HEK293 (cell line): ENCODE measurements around the gene FBL.
"Not testable (repeated sequence)": the region's sequence is repeated elsewhere in the genome, so short reads cannot be mapped to it uniquely, and the experiment has no call there.

Experiments
- ELK4 ChIP-seq: IDR thresholded peaks from 2 replicates; pipeline ENCODE4 v1.6.1; 2011; ENCODE audit warnings: mild to moderate bottlenecking, low read depth, low read length, borderline replicate concordance
- MYNN ChIP-seq: fragments of 450-650 bp; formaldehyde crosslinking; IDR thresholded peaks from 2 replicates; pipeline ENCODE4 v1.5.1; 2016; ENCODE audit warnings: missing biosample characterization, missing genetic modification characterization, borderline replicate concordance
- SP2 ChIP-seq: fragments of 450-650 bp; formaldehyde crosslinking; IDR thresholded peaks from 2 replicates; pipeline ENCODE4 v1.5.1; 2016; ENCODE audit warnings: missing biosample characterization, missing genetic modification characterization
- ZBTB26 ChIP-seq: fragments of 450-650 bp; formaldehyde crosslinking; optimal IDR thresholded peaks from 2 replicates; pipeline ENCODE3; 2016; ENCODE audit warnings: missing biosample characterization, mild to moderate bottlenecking, missing genetic modification characterization
- ZBTB7A ChIP-seq: fragments of 450-650 bp; formaldehyde crosslinking; IDR thresholded peaks from 2 replicates; pipeline ENCODE4 v1.5.1; 2016; ENCODE audit warnings: low read depth, missing biosample characterization, missing genetic modification characterization
- ZNF248 ChIP-seq: fragments of 450-650 bp; formaldehyde crosslinking; IDR thresholded peaks from 2 replicates; pipeline ENCODE4 v1.5.1; 2017; ENCODE audit warnings: missing biosample characterization, missing genetic modification characterization
- ZNF549 ChIP-seq: fragments of 450-650 bp; IDR thresholded peaks from 2 replicates; pipeline ENCODE4 v1.5.1; 2018; ENCODE audit warnings: missing biosample characterization, missing genetic modification characterization, mild to moderate bottlenecking, inconsistent platforms, moderate library complexity
- ZNF639 ChIP-seq: fragments of 450-650 bp; formaldehyde crosslinking; IDR thresholded peaks from 2 replicates; pipeline ENCODE4 v1.5.1; 2016; ENCODE audit warnings: missing biosample characterization, missing genetic modification characterization
- ZNF792 ChIP-seq: fragments of 450-650 bp; formaldehyde crosslinking; IDR thresholded peaks from 2 replicates; pipeline ENCODE4 v1.5.1; 2016; ENCODE audit warnings: missing biosample characterization, missing genetic modification characterization
- ZSCAN5A ChIP-seq: fragments of 450-650 bp; formaldehyde crosslinking; IDR thresholded peaks from 2 replicates; pipeline ENCODE4 v1.5.1; 2016; ENCODE audit warnings: missing biosample characterization, missing genetic modification characterization
- TF ChIP-seq, protein P1 (sequence below): fragments of 450-650 bp; formaldehyde crosslinking; IDR thresholded peaks from 2 replicates; pipeline ENCODE4 v1.5.1; 2016; ENCODE audit warnings: missing biosample characterization, missing genetic modification characterization

- TF ChIP-seq MYNN; ZSCAN5A; ZBTB7A (tag by site-specific recombination); ZBTB26 (tag by site-specific recombination); ELK4; ZNF248 (tag by site-specific recombination); ZNF639 (tag by site-specific recombination); SP2 (tag by site-specific recombination); ZNF792 (tag by site-specific recombination); ZNF549 (tag by site-specific recombination): not testable (repeated sequence)
- TF ChIP-seq, protein P1, sequence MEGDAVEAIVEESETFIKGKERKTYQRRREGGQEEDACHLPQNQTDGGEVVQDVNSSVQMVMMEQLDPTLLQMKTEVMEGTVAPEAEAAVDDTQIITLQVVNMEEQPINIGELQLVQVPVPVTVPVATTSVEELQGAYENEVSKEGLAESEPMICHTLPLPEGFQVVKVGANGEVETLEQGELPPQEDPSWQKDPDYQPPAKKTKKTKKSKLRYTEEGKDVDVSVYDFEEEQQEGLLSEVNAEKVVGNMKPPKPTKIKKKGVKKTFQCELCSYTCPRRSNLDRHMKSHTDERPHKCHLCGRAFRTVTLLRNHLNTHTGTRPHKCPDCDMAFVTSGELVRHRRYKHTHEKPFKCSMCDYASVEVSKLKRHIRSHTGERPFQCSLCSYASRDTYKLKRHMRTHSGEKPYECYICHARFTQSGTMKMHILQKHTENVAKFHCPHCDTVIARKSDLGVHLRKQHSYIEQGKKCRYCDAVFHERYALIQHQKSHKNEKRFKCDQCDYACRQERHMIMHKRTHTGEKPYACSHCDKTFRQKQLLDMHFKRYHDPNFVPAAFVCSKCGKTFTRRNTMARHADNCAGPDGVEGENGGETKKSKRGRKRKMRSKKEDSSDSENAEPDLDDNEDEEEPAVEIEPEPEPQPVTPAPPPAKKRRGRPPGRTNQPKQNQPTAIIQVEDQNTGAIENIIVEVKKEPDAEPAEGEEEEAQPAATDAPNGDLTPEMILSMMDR = not testable (repeated sequence)
Observed at GRCh38 chr19:39880241-39880640, 34.1 kb upstream of the FBL start.
